Epithelial cell of proximal tubule (primary cell): ENCODE results near the gene EPHA3. TPM values are rescaled to one million over a fixed set of nuclear protein-coding genes. Genes with fewer than 3 reads are reported as not detected.

Source experiments
- DNase-seq: peaks from one replicate; pipeline ENCODE4 v3.0.0-alpha.2; 2011; ENCODE audit warnings: low read depth
- H3K4me3 ChIP-seq: 2 replicates; pipeline ENCODE4 v1.5.1; 2011; ENCODE audit warnings: low read depth, mild to moderate bottlenecking, low read length
- total RNA-seq: library from RNA; depleted of rRNA; stranded (reverse); fragments of >200 nt; gene quantifications from 2 replicates; pipeline ENCODE4 v1.2.3, GENCODE V29; 2015
- TF ChIP-seq, protein P1 (sequence below): conservative IDR thresholded peaks from 2 replicates; pipeline ENCODE4 v1.5.1; 2012; ENCODE audit warnings: low read depth, mild to moderate bottlenecking, low read length

EPHA3 gene
- total RNA-seq, 1 donor from 2014 or later = 0.06 TPM

DNA sequence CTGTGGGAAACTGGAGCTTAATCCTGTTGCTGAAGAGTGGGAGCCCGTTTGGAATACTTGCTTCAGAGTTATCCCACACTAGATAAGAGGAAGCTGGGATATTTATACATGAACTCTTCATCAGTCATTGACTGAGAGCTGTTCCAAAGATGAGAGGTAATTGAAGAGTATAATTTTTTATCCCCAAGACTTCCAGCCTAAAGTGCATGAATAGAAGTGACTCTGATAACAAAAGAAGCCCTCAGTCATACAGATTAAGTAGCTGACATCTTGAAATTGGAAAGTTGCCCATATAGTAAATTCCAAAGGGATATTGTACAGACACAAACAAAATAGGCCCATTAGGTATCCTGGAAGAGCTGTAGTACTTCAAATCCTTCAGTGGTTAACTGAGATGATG, 268.0 kb downstream of the EPHA3 start:
- TF ChIP-seq, protein P1, sequence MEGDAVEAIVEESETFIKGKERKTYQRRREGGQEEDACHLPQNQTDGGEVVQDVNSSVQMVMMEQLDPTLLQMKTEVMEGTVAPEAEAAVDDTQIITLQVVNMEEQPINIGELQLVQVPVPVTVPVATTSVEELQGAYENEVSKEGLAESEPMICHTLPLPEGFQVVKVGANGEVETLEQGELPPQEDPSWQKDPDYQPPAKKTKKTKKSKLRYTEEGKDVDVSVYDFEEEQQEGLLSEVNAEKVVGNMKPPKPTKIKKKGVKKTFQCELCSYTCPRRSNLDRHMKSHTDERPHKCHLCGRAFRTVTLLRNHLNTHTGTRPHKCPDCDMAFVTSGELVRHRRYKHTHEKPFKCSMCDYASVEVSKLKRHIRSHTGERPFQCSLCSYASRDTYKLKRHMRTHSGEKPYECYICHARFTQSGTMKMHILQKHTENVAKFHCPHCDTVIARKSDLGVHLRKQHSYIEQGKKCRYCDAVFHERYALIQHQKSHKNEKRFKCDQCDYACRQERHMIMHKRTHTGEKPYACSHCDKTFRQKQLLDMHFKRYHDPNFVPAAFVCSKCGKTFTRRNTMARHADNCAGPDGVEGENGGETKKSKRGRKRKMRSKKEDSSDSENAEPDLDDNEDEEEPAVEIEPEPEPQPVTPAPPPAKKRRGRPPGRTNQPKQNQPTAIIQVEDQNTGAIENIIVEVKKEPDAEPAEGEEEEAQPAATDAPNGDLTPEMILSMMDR = no peak
- no peak overlapping the region for H3K4me3 ChIP-seq
- DNase-seq = no peak

DNA sequence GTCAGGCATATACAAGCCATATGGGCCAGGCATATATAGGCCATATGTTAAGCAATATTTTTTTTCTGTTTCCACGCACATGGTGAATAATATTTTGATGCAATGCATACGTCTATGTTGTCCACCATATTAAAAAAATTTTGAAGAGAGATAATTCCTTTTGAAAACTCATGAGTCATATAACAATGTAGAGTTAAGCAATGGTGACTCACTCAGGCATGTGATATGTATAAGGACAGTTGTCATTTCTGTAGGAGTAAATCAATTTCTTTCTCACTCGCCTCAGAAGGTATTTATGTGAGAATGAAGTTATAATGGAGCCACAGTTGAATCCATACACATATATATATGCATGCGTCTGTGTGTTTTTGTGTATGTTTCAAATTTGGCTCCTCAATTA, 272.6 kb downstream of the EPHA3 start:
- no peak overlapping the region for H3K4me3 ChIP-seq
- TF ChIP-seq, protein P1 = no peak
- DNase-seq = no peak

DNA sequence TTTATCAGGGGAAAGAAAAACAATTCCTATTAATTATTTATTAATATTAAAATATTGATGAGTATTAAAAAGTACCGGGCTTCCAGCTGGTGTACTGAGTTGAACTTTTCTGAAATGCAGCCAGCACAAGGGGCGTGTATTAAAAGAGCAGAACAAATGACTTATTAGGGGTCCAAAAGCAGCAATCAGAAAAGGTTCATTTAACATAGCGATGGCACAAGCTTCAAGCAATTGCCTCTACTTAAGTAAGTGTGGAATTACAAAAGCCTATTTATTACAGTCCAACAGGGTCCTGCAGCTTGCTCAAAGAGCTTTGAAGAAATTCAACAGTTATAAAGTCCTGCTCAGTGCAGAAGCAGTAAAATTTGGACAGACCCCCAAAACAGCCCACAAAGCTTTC, 285.6 kb downstream of the EPHA3 start:
- TF ChIP-seq, protein P1 = no peak
- DNase-seq = no peak
- H3K4me3 ChIP-seq = no peak overlapping the region

DNA sequence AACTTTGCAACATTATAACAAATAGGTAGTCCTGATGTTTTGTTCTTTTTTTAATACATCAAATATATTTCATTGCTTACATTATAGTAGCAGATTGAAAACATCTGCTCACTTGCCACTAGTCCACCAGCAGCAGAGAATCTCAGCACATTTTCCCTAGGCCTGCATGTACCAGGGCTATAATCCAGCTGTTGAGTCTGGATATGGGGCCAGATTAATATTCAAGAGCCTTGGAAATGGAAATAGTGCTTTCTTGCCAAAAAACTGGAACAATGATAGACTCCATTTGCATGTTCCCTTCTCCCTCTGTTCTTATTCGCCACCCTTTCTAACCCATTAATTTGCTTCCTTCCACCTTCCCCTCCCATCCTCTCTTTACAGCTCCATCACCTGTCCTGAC, 288.0 kb downstream of the EPHA3 start:
- no peak for DNase-seq
- TF ChIP-seq, protein P1 = no peak
- no peak overlapping the region for H3K4me3 ChIP-seq

DNA sequence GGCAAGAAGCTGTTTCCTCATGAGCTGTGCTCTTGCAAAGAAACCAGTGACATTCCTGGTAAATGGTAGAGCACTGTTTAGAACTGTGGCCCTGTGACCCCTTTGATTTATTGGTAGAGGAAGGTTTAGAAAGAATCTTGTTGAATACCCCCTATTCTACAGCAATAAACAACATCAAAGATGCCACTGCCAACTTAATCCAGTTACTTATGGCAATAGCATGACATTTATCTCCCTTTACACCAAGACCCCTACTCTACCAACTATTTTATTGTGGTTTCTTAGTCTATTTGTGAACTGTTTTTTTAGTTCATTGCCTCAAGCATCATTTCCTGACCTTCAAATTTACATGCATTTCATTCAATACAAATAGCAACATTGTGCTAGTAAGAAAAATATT, 288.6 kb downstream of the EPHA3 start:
- TF ChIP-seq, protein P1 = no peak
- no peak overlapping the region for H3K4me3 ChIP-seq
- no peak for DNase-seq

DNA sequence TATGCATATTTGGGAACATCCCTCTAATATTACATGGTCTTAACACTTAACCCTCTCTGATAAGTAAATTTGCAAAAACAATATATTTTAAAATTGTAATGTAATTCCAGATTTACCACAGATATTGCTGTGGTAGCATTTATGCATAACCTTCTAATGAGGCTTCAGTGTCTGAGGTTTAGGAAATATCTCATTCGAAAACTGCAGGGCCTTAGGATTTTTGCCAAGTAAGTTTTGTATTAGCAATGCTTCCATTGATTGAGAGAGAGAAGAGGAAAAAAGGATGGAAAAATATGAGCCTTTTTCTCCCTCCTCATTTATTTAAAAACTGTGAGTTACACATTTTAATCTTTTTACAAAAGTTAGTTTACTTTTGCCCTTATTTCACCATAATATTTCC, 294.6 kb downstream of the EPHA3 start:
- TF ChIP-seq, protein P1 = no peak
- no peak for DNase-seq
- no peak overlapping the region for H3K4me3 ChIP-seq

DNA sequence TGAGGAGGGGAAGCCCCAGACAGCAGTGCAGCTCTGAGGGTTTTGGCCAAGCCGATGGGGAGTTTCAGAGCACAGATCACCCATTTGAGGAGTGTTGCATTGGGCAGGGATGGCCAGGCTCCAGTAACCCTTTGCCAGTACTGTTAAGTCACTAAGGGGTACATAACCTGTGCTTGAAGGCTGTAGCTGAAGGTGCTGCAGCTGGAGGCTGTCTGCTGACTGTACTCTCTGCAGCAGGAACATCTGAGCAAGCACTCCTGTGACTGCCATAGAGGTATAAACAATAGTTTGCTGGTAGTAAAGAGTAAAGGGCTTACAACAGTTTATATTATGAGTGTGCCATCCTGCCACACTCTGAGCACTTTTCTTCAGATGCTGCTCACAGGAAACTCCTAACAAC, 297.8 kb downstream of the EPHA3 start:
- H3K4me3 ChIP-seq = no peak overlapping the region
- TF ChIP-seq, protein P1 = no peak
- no peak for DNase-seq
